ENCODE measurements around the gene RXRG. TPM values are rescaled to one million over a fixed set of nuclear protein-coding genes. Genes with fewer than 3 reads are reported as not detected.

The RXRG gene
- total and polyA plus RNA-seq, 9 of the 15 experiments (the other 6 are each of a cell fraction or from before 2014, with no cell fraction given), result not detected

GRCh38 chr1:165468726-165469249 is 23.9 kb upstream of the RXRG start:
- ChIA-PET CTCF (ENCODE audit: low intra/inter-chr PET ratio) (no interaction called here), POLR2A (no interaction called here)
- Histone ChIP-seq H3K4me1 (replicated peaks in 1 of 2; ENCODE audit: control insufficient read depth in 2 of 2, insufficient read depth in 2 of 2, low read length in 2 of 2) (no peaks in the 10 kb centered on the region), H3K4me2 (ENCODE audit: insufficient read depth, low read length) (no peak overlapping the region), H3K27me3 (ENCODE audit: control insufficient read depth in 2 of 2, insufficient read depth in 2 of 2, low read length in 2 of 2) (peaks cover 4 to 40% of the 10 kb centered on the region in 2 experiments), H3K4me3 (no peak overlapping the region), H3K36me3 (ENCODE audit: control insufficient read depth, insufficient read depth, low read length) (no peaks in the 10 kb centered on the region), H3K9me3 (replicated peaks; ENCODE audit: control insufficient read depth, insufficient read depth, low read depth, low read length) (no peaks in the 10 kb centered on the region), H2AFZ (ENCODE audit: low read depth, low read length) (no peak overlapping the region), H3K27ac (ENCODE audit: extremely low read depth, low read depth, low read length) (no peak overlapping the region), H3K9me1 (ENCODE audit: control insufficient read depth, insufficient read depth, low read length) (no peaks in the 10 kb centered on the region), H4K20me1 (replicated peaks; ENCODE audit: control insufficient read depth, insufficient read depth, low read length) (no peaks in the 10 kb centered on the region), H3K9ac (ENCODE audit: insufficient read depth in 1 of 2, low read depth in 2 of 2, low read length in 2 of 2) (no peak overlapping the region), H3K79me2 (ENCODE audit: control insufficient read depth, insufficient read depth, low read length) (no peaks in the 10 kb centered on the region)
- ATAC-seq (no peak), FAIRE-seq (no peak), DNase-seq (ENCODE audit: extremely low read depth in 1 of 4, low spot score in 3 of 4) (no peak)
- WGBS (ENCODE audit: insufficient coverage, low coverage, missing lambda C conversion rate), result 0% methylated on average over 6 of the region's 6 CpGs
- no TSS peak for BruUV-seq (replicated peaks)
- intact Hi-C loops (cut with micrococcal nuclease), result no loop called here
- in situ Hi-C loops (cut with MboI), result no loop called here
- TF ChIP-seq SAFB2 (IDR thresholded peaks at IDR 0.05; ENCODE audit: borderline replicate concordance, low read depth, low read length, severe bottlenecking) (no peak), NFE2 (IDR thresholded peaks at IDR 0.05; ENCODE audit: low read depth) (no peak), POLR3G (IDR thresholded peaks at IDR 0.05; ENCODE audit: extremely low read depth, insufficient read length, insufficient replicate concordance) (no peak), HMBOX1 (IDR thresholded peaks at IDR 0.05) (no peak), GTF2A2 (tag; IDR thresholded peaks at IDR 0.05) (no peak), SMAD3 (CRISPR knock-in tag; conservative IDR thresholded peaks at IDR 0.05) (no peak), ZNF449 (CRISPR knock-in tag; IDR thresholded peaks at IDR 0.05) (no peak), HNRNPK (IDR thresholded peaks at IDR 0.05; ENCODE audit: low read depth, low read length, poor library complexity, severe bottlenecking) (no peak), MTA3 (IDR thresholded peaks at IDR 0.05; ENCODE audit: borderline replicate concordance) (no peak), HOMEZ (CRISPR knock-in tag; IDR thresholded peaks at IDR 0.05) (no peak)
